GM12878 (cell line): ENCODE measurements around the gene HNRNPF.

Experiments
- MTA3 ChIP-seq: IDR thresholded peaks from 2 replicates; pipeline ENCODE4 v1.6.1; 2012; ENCODE audit warnings: low read length, inconsistent platforms, borderline replicate concordance
- TAF1 ChIP-seq: IDR thresholded peaks from 2 replicates; pipeline ENCODE4 v1.6.1; 2011; ENCODE audit warnings: mild to moderate bottlenecking, low read depth, low read length, borderline replicate concordance
- TF ChIP-seq, protein P1 (sequence below): IDR thresholded peaks from 2 replicates; pipeline ENCODE4 v1.6.1; 2011; ENCODE audit warnings: low read depth, low read length, improper control_type of control experiment, borderline replicate concordance

DNA sequence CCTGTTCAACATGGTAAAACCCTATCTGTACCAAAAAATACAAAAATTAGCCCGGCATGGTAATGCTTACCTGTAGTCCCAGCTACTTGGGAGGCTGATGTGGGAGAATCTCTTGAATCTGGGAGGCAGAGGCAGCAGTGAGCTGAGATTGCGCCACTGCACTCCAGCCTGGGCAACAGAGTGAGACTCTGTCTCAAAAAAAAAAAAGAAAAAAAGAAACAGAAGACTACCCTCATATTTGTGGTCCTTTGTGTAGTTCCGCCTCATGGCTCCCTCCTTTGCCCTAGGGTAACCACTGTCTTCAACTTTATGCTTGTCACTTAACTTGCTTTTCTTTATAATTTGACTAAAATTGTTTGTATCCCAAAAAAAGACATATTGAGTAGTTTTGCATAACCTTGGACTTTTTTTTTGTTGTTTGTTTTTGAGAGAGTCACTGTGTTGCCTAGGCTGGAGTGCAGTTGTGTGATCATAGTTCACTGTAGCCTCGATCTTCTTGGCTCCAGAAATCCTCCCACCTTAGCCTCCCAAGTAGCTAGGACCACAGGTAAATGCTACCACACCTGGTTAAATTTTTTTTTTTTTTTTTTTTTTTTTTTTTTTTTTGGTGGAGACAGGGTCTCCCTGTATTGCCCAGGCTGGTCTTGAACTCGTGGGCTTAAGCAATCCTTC, 31.6 kb upstream of the HNRNPF start:
- TF ChIP-seq MTA3 (no peak), TAF1 (no peak)
- TF ChIP-seq, protein P1, sequence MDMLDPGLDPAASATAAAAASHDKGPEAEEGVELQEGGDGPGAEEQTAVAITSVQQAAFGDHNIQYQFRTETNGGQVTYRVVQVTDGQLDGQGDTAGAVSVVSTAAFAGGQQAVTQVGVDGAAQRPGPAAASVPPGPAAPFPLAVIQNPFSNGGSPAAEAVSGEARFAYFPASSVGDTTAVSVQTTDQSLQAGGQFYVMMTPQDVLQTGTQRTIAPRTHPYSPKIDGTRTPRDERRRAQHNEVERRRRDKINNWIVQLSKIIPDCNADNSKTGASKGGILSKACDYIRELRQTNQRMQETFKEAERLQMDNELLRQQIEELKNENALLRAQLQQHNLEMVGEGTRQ, result no peak
